AG09319 (cell line): Measurements from ENCODE around the gene MFAP3.

Source experiments
- DNase-seq: peaks from one replicate; pipeline ENCODE4 v3.0.0-alpha.2; 2010; ENCODE audit warnings: low read depth; ENCODE audit errors: extremely low read depth
- CTCF ChIP-seq: IDR thresholded peaks from 2 replicates; pipeline ENCODE4 v1.5.1; 2011; ENCODE audit warnings: low read depth, mild to moderate bottlenecking, inconsistent platforms, low read length, moderate library complexity

The MFAP3 gene

DNA sequence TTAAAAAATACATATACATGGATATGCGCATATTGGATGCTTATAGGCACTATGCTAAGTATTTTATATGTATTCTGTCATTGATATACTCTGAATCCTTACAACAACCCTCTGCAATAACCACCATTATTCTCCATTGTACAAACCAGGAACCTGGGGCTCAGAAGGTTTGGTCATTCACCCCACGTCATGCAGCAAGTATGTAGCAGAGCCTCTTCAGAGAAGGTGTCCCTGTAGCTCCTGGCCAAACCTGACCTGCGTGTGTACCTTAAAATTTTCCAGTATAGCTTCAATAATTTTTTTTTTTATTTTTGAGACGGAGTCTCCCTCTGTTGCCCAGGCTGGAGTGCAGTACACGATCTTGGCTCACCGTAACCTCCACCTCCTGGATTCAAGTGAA is 51.9 kb downstream of the MFAP3 start:
- DNase-seq, result no peak
- no peak for TF ChIP-seq CTCF

- no peak for DNase-seq
- TF ChIP-seq CTCF, result no peak
Measured at GRCh38 chr5:154092356-154093141, 53.8 kb downstream of the MFAP3 start.

- TF ChIP-seq CTCF, result no peak
- DNase-seq, result no peak
Measured at GRCh38 chr5:154093142-154093532, 54.4 kb downstream of the MFAP3 start.

- DNase-seq, result no peak
- no peak for TF ChIP-seq CTCF
Measured at GRCh38 chr5:154095904-154096303, 57.1 kb downstream of the MFAP3 start.

DNA sequence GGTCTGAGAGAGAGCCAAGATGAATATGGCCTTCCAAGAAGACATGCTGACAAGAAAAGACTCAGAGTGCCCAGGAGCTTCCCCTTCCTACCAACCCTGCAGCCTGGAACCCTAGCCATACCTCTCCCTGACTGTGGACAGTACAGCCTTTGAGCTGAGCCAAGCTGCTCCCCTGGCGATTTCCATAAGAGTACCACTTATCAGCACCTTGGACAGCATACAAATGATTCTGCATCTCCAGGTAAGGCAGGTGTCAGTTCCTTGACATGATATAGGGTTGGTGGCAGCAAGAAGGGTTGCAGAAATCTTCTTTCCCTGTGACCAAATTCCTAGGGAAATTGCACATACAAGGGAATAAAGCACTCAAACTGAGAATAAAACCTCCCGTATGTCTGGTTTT is 58.3 kb downstream of the MFAP3 start:
- no peak for TF ChIP-seq CTCF
- DNase-seq, result no peak

- TF ChIP-seq CTCF, result no peak
- DNase-seq, result no peak
Measured at GRCh38 chr5:154098465-154098864, 59.7 kb downstream of the MFAP3 start.

DNA sequence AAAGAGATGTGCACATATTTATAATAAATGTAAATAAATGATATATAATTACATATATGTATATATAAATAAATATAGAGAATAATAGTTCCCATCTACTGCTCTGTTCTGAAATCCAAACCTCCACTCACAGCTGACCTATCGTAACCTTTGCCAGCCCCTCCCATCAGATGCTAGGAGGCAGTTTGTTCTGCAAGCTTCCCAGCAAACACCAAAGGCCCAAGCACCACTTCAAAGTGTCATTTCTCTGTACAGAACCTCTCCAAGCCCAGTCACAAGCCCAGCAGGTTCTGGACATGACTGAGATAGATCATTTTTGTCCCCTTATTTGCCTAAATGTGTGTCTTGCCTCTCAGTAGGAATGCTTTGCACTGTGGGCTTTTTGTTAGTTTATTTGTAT is 62.4 kb downstream of the MFAP3 start:
- no peak for DNase-seq
- no peak for TF ChIP-seq CTCF
